HUES6 (cell line): Measurements from ENCODE around the gene SMIM33.

Experiments used
- H3K27ac ChIP-seq: 2 replicates; pipeline ENCODE4 v1.7.0; 2013; ENCODE audit warnings: low read depth, mild to moderate bottlenecking, low read length, inconsistent platforms
- H3K27me3 ChIP-seq: 2 replicates; pipeline ENCODE4 v1.6.1; 2013; ENCODE audit warnings: low read length; ENCODE audit not compliant: control insufficient read depth, insufficient read depth
- H3K36me3 ChIP-seq: 2 replicates; pipeline ENCODE4 v1.6.1; 2013; ENCODE audit warnings: low read length; ENCODE audit not compliant: control insufficient read depth, insufficient read depth
- H3K4me1 ChIP-seq: 2 replicates; pipeline ENCODE4 v1.6.1; 2013; ENCODE audit warnings: low read length; ENCODE audit not compliant: control insufficient read depth, insufficient read depth
- H3K4me3 ChIP-seq: 2 replicates; pipeline ENCODE4 v1.5.1; 2013; ENCODE audit warnings: low read depth, low read length
- H3K9ac ChIP-seq: one replicate; pipeline ENCODE4 v1.6.1; 2013; ENCODE audit warnings: mild to moderate bottlenecking, low read length
- H3K9me3 ChIP-seq: 2 replicates; pipeline ENCODE4 v1.6.1; 2013; ENCODE audit warnings: low read depth, low read length; ENCODE audit not compliant: control insufficient read depth, insufficient read depth

SMIM33 gene

DNA sequence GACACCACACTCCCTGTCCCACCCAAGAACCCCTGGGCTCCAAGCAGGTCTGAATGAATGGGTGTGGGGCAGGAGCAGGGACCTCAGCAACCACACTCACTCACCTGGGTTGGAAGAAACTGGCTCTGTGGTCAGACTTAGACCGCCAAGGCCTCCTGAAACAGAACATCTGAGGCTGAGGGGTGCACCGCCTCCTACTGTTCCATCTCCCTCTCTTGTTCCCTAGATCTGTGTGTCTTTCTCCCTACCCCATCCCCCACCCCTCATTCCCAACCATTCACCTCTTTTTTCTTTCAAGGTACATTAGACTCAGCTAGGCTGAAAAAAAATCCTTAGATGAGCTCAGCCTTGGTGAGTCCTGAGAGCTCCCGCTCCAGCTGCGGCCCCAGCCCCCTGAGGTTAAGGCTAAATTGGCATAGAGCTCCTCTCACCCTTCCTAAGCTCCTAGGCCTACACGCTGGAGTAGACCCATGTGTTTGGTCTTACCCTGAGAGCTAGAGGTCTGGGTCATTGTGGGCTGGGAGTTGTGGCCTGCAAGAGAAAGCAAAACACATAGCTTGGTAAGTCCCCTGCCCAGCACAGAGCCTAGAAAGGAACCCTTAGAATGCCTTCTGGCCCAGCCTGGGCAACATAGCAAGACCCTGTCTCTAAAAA, 13.0 kb upstream of the SMIM33 start:
- Histone ChIP-seq H3K9ac (no peak overlapping the region), H3K36me3 (0 out of 2 replicates have a peak, but pooled peaks cover 3% of the 10 kb centered on the region), H3K27me3 (no peaks in the 10 kb centered on the region), H3K4me3 (no peak overlapping the region), H3K4me1 (peaks cover 26% of the 10 kb centered on the region), H3K9me3 (no peaks in the 10 kb centered on the region), H3K27ac (no peak overlapping the region)

GRCh38 chr5:139458580-139459407, 12.0 kb upstream of the SMIM33 start:
- Histone ChIP-seq H3K27me3 (no peaks in the 10 kb centered on the region), H3K36me3 (0 out of 2 replicates have a peak, but pooled peaks cover under 1% of the 10 kb centered on the region), H3K4me3 (no peak overlapping the region), H3K4me1 (peaks cover 28% of the 10 kb centered on the region), H3K9me3 (no peaks in the 10 kb centered on the region), H3K27ac (no peak overlapping the region), H3K9ac (no peak overlapping the region)

DNA sequence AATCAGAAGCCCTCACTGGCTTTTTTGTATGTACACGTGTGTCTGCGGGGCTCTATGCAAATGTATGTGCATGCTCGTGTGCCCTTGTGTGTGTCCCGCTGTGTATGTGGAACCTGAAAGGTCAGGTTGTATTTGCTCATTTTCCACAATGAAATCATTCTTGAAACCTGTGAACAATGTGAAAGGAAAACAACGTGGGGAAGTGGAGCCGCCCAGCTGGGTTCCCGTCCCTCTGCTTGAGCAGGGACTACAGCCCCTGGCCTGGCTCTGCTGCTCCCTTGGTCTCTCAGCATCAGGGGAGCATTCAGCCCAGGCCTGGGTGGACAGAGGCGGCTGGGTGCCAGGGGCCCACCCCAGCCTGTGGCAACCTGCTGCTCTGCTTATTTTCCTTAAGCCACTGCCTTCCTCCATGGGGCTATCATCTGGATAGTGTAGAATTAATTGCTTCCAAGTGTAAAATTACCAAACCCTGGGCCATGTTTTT, 11.3 kb upstream of the SMIM33 start:
- Histone ChIP-seq H3K27ac (no peak overlapping the region), H3K27me3 (no peaks in the 10 kb centered on the region), H3K36me3 (no peaks in the 10 kb centered on the region), H3K9me3 (no peaks in the 10 kb centered on the region), H3K9ac (no peak overlapping the region), H3K4me1 (peaks cover 28% of the 10 kb centered on the region), H3K4me3 (no peak overlapping the region)

DNA sequence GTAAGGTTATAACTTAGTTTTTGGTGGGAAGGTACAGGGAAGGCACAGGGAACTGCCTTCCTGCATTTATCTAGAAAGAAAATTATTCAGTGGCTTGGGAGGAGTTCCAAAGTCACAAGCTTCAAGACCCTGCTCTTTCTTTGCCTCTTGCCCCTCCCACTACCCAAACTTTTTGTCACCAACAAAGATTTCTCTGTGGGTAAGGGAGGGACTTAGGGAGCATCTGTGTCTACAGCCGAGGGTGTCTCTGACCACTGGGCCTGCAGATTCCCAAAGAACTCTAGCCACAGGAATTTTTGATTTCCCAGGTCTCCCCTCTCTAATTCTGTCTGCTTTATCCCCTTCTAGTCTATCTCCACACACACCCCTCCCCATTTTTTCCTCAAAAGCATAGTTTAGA, 10.3 kb upstream of the SMIM33 start:
- no peak overlapping the region for H3K4me3 ChIP-seq
- no peaks in the 10 kb centered on the region for H3K27me3 ChIP-seq
- H3K36me3 ChIP-seq, result no peaks in the 10 kb centered on the region
- peaks cover 28% of the 10 kb centered on the region for H3K4me1 ChIP-seq
- H3K9ac ChIP-seq, result no peak overlapping the region
- no peaks in the 10 kb centered on the region for H3K9me3 ChIP-seq
- no peak overlapping the region for H3K27ac ChIP-seq

DNA sequence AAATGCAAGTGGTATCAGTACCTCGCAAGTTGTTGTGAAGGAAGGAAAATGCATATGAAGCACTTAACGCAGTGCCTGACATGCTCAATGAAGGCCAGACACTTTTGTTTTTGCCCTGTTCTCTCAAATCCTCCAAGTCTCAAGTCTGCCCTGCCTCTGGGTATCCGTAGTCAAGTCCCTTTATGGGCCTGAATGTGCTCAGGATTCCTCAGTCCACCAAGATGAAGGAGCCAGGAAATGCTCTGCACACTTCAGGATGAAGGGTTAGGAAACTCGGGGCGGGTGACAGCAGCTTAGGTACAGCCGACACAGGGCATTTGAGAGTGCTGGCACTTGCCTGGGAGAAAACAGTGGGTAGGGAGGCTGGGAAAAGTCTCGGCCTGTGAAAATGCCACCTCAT, 9.6 kb upstream of the SMIM33 start:
- H3K4me1 ChIP-seq, result peaks cover 28% of the 10 kb centered on the region
- no peak overlapping the region for H3K4me3 ChIP-seq
- H3K9ac ChIP-seq, result no peak overlapping the region
- H3K36me3 ChIP-seq, result no peaks in the 10 kb centered on the region
- H3K9me3 ChIP-seq, result no peaks in the 10 kb centered on the region
- no peaks in the 10 kb centered on the region for H3K27me3 ChIP-seq
- no peak overlapping the region for H3K27ac ChIP-seq

GRCh38 chr5:139461698-139462097, 9.1 kb upstream of the SMIM33 start:
- Histone ChIP-seq H3K27me3 (no peaks in the 10 kb centered on the region), H3K4me1 (peaks cover 28% of the 10 kb centered on the region), H3K9ac (no peak overlapping the region), H3K27ac (no peak overlapping the region), H3K4me3 (no peak overlapping the region), H3K36me3 (no peaks in the 10 kb centered on the region), H3K9me3 (no peaks in the 10 kb centered on the region)

DNA sequence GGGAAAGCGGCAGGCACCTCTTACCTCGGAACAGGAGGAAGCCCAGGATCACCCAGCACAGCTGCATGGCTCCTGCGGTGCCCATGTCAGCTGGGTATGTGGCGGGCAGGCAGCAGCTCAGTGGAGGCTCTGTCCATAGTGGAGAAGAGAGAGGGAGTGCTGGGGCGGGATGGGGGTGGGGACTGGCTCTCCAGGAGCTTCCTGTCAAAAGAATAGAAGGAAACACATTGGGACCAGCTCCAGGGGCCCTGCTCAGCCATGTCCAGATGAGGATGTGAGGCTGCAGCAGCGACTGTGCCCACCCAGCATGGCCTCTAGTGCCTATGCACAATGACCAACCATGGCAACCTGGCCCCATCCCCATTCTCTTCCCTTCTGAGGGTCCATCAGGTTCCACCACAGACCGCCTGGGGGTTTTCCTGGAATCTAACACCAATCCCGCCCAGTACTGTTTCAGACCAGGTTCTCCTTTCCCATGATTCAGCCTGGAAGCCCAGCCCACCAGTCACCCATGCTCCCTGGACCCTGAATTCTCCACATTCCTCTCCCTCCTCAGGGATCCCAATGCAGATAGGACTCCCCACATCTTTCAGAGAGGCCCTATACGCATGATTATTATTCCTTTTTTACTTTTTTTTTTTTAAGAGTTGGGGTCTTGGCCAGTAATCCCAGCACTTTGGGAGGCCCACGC, 8.1 kb upstream of the SMIM33 start, which contains the start of gene ECSCR:
Gene ECSCR, minus strand, starts transcription at position 158 of the 691 bp plus-strand sequence. Its CDS starts 73 bp downstream, at position 85.
- peaks cover 28% of the 10 kb centered on the region for H3K4me1 ChIP-seq
- H3K9me3 ChIP-seq, result no peaks in the 10 kb centered on the region
- no peak within 1 kb of the TSS for H3K9ac ChIP-seq
- H3K27me3 ChIP-seq, result no peaks in the 10 kb centered on the region
- no peak within 1 kb of the TSS for H3K4me3 ChIP-seq
- no peaks in the 10 kb centered on the region for H3K36me3 ChIP-seq
- no peak within 1 kb of the TSS for H3K27ac ChIP-seq

DNA sequence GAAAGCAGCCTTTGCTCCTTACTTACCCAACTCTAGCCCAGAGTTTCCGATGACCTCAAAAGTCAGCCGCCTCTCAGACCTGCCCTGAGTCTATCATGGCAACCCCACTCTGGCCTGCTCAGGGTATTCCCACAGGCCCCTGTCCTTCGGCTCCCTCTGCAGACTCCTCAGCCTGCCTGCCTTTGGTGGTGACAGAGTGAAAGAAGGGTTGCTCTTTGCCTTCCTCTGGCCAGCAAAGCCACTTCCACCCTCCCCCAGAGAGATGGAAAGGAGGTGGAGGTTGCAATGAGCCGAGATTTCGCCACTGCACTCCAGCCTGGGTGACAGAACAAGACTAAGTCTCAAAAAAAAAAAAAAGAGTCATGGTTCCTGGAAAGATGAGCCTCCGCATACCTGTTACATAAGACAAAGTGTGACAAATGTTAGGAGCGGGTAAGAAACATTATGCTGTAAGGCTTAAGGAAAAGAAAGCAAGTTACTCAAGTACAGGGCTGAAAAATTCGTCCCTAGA, 2.3 kb upstream of the SMIM33 start:
- Histone ChIP-seq H3K9me3 (no peaks in the 10 kb centered on the region), H3K27me3 (no peaks in the 10 kb centered on the region), H3K4me3 (no peak overlapping the region), H3K4me1 (peaks cover 26% of the 10 kb centered on the region), H3K9ac (no peak overlapping the region), H3K36me3 (no peaks in the 10 kb centered on the region), H3K27ac (no peak overlapping the region)

DNA sequence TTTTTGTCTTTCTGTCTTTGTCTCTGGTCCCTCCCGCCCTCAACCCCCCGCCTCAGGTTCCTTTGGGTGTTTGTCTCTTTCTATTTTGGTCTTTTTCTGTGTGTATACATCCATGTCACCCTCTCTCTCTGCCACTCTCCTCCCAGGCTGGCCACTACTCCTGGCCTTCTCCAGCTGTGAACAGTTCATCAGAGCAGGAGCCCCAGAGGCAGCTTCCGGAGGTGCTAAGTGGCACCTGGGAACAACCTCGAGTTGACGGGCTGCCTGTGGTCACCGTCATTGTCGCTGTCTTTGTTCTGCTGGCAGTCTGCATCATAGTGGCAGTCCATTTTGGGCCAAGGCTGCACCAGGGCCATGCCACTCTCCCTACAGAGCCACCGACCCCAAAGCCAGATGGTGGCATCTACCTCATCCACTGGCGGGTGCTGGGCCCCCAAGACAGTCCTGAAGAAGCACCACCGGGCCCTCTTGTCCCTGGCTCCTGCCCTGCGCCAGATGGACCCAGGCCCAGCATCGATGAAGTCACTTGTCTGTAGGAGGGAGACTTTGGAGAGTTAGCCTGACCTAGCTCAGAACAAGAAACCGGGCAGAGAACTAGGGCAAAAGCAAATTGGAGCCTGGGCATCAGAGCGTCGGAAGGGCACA, 1.7 kb downstream of the SMIM33 start:
- Histone ChIP-seq H3K9ac (peak overlapping the region; percentile 7), H3K36me3 (no peaks in the 10 kb centered on the region), H3K27me3 (no peaks in the 10 kb centered on the region), H3K27ac (no peak overlapping the region; the same call in 1 of the 2 replicates), H3K4me3 (no peak overlapping the region), H3K9me3 (no peaks in the 10 kb centered on the region), H3K4me1 (peaks cover 40% of the 10 kb centered on the region)

DNA sequence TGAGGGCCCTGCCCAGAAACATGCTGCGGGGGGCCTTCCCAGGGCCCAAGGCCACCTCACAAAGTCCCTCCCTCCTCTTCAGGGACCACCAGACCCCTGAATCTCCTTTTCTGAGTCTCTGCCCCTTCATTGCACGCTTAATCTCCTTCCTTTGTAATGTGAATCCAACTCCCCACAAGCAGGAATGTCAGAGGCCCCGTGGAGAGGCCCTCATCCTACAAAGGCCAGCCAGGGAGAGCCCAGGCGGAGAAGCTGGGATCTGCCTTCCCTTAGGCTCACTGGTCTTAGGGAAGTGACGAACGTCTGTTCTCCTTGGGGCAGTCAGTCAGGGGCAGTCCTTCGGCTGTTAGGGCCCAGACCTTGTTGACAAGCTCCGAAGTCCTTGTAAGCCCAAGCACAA, 2.3 kb downstream of the SMIM33 start:
- Histone ChIP-seq H3K4me1 (peaks cover 40% of the 10 kb centered on the region), H3K36me3 (no peaks in the 10 kb centered on the region), H3K9me3 (no peaks in the 10 kb centered on the region), H3K4me3 (no peak overlapping the region), H3K27me3 (no peaks in the 10 kb centered on the region), H3K9ac (peak overlapping the region; percentile 7), H3K27ac (peak overlapping the region; percentile 31; the same call in 1 of the 2 replicates)
